Smooth muscle cell (in vitro differentiated cells): Measurements from ENCODE around the gene CAPN11. TPM values are rescaled to one million over a fixed set of nuclear protein-coding genes. Genes with fewer than 3 reads are reported as not detected.
"Not testable (repeated sequence)": the region's sequence is repeated elsewhere in the genome, so short reads cannot be mapped to it uniquely, and the experiment has no call there.

Experiments
- DNase-seq: peaks from one replicate; lab custom pipeline; 2025; ENCODE audit not compliant: unreplicated experiment; lab: John Stamatoyannopoulos, UW
- H2AFZ ChIP-seq: fragments of 200-600 bp; sonication (generic); 2 replicates; pipeline ENCODE4 v1.6.0; 2016; ENCODE audit warnings: antibody characterized with exemption, low read depth, mild to moderate bottlenecking
- H3F3A ChIP-seq: fragments of 200-600 bp; sonication (generic); 2 replicates; pipeline ENCODE4 v1.6.0; 2017; ENCODE audit warnings: antibody characterized with exemption, low read depth
- H3K27ac ChIP-seq: fragments of 200-600 bp; sonication (generic); 2 replicates; pipeline ENCODE4 v1.5.1; 2016; ENCODE audit warnings: low read depth, mild to moderate bottlenecking
- H3K27me3 ChIP-seq: fragments of 200-600 bp; sonication (generic); 2 replicates; pipeline ENCODE4 v1.6.1; 2016; ENCODE audit warnings: low read depth, mild to moderate bottlenecking
- H3K36me3 ChIP-seq: fragments of 200-600 bp; sonication (generic); 2 replicates; pipeline ENCODE4 v1.5.1; 2016; ENCODE audit warnings: low read depth
- H3K4me1 ChIP-seq: fragments of 200-600 bp; sonication (generic); 2 replicates; pipeline ENCODE4 v1.5.1; 2016; ENCODE audit warnings: low read depth
- H3K4me2 ChIP-seq: fragments of 200-600 bp; sonication (generic); 2 replicates; pipeline ENCODE4 v1.6.0; 2016; ENCODE audit warnings: mild to moderate bottlenecking
- H3K4me3 ChIP-seq: fragments of 200-600 bp; sonication (generic); 2 replicates; pipeline ENCODE4 v1.5.1; 2016; ENCODE audit warnings: mild to moderate bottlenecking
- H3K79me2 ChIP-seq: fragments of 200-600 bp; sonication (generic); 2 replicates; pipeline ENCODE4 v1.6.0; 2016; ENCODE audit warnings: low read depth, mild to moderate bottlenecking
- H3K9ac ChIP-seq: fragments of 200-600 bp; sonication (generic); 2 replicates; pipeline ENCODE4 v1.6.0; 2016; ENCODE audit warnings: low read depth
- H3K9me3 ChIP-seq: fragments of 200-600 bp; sonication (generic); replicated peaks from 2 replicates; pipeline ENCODE4 v1.5.1; 2016; ENCODE audit warnings: low read depth
- H4K20me1 ChIP-seq: fragments of 200-600 bp; sonication (generic); 2 replicates; pipeline ENCODE4 v1.6.0; 2016; ENCODE audit warnings: low read depth
- WGBS: methylation state at CpG from one replicate; pipeline ENCODE4 v1.1.7; 2016; ENCODE audit warnings: low lambda C conversion rate; 5-methylcytosine and 5-hydroxymethylcytosine counted together
- polyA plus RNA-seq: library from polyadenylated mRNA; unstranded; fragments of >200 nt; fragmentation: Nextera tagmentation; extraction: Ambion mirVana; gene quantifications from 2 replicates; pipeline ENCODE4 v1.2.1, GENCODE V29; 2016
- total RNA-seq: library from RNA; depleted of rRNA; stranded (reverse); fragments of >200 nt; gene quantifications from 2 replicates; pipeline ENCODE4 v1.2.3, GENCODE V29; 2014
- TF ChIP-seq, protein P1 (sequence below): fragments of 200-600 bp; sonication (generic); IDR thresholded peaks from 2 replicates; pipeline ENCODE4 v1.5.1; 2017; ENCODE audit warnings: borderline replicate concordance, mild to moderate bottlenecking, antibody characterized with exemption; ENCODE audit not compliant: insufficient read depth, poor library complexity, severe bottlenecking

Gene CAPN11
- total and polyA plus RNA-seq, 2 experiments from 2014 or later = 0.31 TPM; not detected in 1

GRCh38 chr6:44192428-44193041 lies 33.9 kb downstream of the CAPN11 start:
- H3K4me1 ChIP-seq = no peaks in the 10 kb centered on the region
- TF ChIP-seq, protein P1, sequence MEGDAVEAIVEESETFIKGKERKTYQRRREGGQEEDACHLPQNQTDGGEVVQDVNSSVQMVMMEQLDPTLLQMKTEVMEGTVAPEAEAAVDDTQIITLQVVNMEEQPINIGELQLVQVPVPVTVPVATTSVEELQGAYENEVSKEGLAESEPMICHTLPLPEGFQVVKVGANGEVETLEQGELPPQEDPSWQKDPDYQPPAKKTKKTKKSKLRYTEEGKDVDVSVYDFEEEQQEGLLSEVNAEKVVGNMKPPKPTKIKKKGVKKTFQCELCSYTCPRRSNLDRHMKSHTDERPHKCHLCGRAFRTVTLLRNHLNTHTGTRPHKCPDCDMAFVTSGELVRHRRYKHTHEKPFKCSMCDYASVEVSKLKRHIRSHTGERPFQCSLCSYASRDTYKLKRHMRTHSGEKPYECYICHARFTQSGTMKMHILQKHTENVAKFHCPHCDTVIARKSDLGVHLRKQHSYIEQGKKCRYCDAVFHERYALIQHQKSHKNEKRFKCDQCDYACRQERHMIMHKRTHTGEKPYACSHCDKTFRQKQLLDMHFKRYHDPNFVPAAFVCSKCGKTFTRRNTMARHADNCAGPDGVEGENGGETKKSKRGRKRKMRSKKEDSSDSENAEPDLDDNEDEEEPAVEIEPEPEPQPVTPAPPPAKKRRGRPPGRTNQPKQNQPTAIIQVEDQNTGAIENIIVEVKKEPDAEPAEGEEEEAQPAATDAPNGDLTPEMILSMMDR = no peak
- WGBS = 74% methylated on average over 10 of the region's 10 CpGs
- H3K27ac ChIP-seq = no peak overlapping the region
- H2AFZ ChIP-seq = no peak overlapping the region
- no peaks in the 10 kb centered on the region for H3K79me2 ChIP-seq
- H3F3A ChIP-seq = no peaks in the 10 kb centered on the region
- H4K20me1 ChIP-seq = no peaks in the 10 kb centered on the region
- H3K27me3 ChIP-seq = peaks cover 6% of the 10 kb centered on the region
- no peak for DNase-seq
- no peak overlapping the region for H3K4me3 ChIP-seq
- no peak overlapping the region for H3K4me2 ChIP-seq
- H3K9ac ChIP-seq = no peak overlapping the region
- no peaks in the 10 kb centered on the region for H3K36me3 ChIP-seq
- H3K9me3 ChIP-seq = no peaks in the 10 kb centered on the region

GRCh38 chr6:44193307-44193910 lies 34.8 kb downstream of the CAPN11 start:
- 90% methylated on average over 8 of the region's 8 CpGs for WGBS
- Histone ChIP-seq H3K4me1 (no peaks in the 10 kb centered on the region), H3K27ac (no peak overlapping the region), H4K20me1 (no peaks in the 10 kb centered on the region), H3K9me3 (no peaks in the 10 kb centered on the region), H3K79me2 (no peaks in the 10 kb centered on the region), H2AFZ (no peak overlapping the region), H3K9ac (no peak overlapping the region), H3K27me3 (peaks cover 6% of the 10 kb centered on the region), H3F3A (no peaks in the 10 kb centered on the region), H3K4me2 (no peak overlapping the region), H3K36me3 (no peaks in the 10 kb centered on the region), H3K4me3 (no peak overlapping the region)
- TF ChIP-seq, protein P1 = no peak
- DNase-seq = no peak

- H3K27ac ChIP-seq = no peak overlapping the region
- H2AFZ ChIP-seq = no peak overlapping the region
- H3K9me3 ChIP-seq = no peaks in the 10 kb centered on the region
- no peaks in the 10 kb centered on the region for H3K4me1 ChIP-seq
- H4K20me1 ChIP-seq = no peaks in the 10 kb centered on the region
- no peaks in the 10 kb centered on the region for H3F3A ChIP-seq
- H3K4me3 ChIP-seq = no peak overlapping the region
- no peak overlapping the region for H3K4me2 ChIP-seq
- TF ChIP-seq, protein P1 = no peak
- peaks cover 6% of the 10 kb centered on the region for H3K27me3 ChIP-seq
- no peak for DNase-seq
- no peaks in the 10 kb centered on the region for H3K36me3 ChIP-seq
- no peak overlapping the region for H3K9ac ChIP-seq
- WGBS = 94% methylated on average over 5 of the region's 5 CpGs
- H3K79me2 ChIP-seq = no peaks in the 10 kb centered on the region
Observed at GRCh38 chr6:44194326-44194725, 35.7 kb downstream of the CAPN11 start.

GRCh38 chr6:44196351-44196750 lies 37.7 kb downstream of the CAPN11 start:
- H3K79me2 ChIP-seq, H3K4me2 ChIP-seq, H2AFZ ChIP-seq, H3K27me3 ChIP-seq, H4K20me1 ChIP-seq, H3K27ac ChIP-seq, H3F3A ChIP-seq, H3K9me3 ChIP-seq, H3K4me1 ChIP-seq, DNase-seq, H3K4me3 ChIP-seq, H3K36me3 ChIP-seq, H3K9ac ChIP-seq: not testable (repeated sequence)
- WGBS = 93% methylated on average over 11 of the region's 11 CpGs
